ENCODE results near the gene CUTA.

DNA sequence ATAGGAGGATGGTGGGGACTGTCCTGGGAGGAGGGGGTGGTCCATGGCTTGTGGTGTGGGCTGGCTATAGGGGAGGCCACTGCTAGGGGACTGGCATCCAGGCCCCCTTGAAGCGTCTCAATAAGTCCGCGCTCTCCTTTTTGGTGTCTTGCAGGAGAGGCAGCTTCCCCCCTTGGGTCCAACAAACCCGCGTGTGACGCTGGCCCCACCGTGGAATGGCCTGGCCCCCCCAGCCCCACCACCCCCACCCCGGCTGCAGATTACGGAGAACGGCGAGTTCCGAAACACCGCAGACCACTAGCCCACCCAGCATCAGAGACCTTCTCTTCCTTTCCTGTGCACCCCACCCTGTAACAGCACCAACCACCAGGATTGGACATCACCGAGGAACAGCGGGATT lies 33.7 kb upstream of the CUTA start:
- TF ChIP-seq CTCF (conservative IDR thresholded peaks at IDR 0.05), result no peak
- no peak for TF ChIP-seq ZFX (IDR thresholded peaks at IDR 0.05)

All from C4-2B (cell line).